Measurements from ENCODE around the gene COQ6.
"Not testable (repeated sequence)": the region's sequence is repeated elsewhere in the genome, so short reads cannot be mapped to it uniquely, and the experiment has no call there.

The COQ6 gene

DNA sequence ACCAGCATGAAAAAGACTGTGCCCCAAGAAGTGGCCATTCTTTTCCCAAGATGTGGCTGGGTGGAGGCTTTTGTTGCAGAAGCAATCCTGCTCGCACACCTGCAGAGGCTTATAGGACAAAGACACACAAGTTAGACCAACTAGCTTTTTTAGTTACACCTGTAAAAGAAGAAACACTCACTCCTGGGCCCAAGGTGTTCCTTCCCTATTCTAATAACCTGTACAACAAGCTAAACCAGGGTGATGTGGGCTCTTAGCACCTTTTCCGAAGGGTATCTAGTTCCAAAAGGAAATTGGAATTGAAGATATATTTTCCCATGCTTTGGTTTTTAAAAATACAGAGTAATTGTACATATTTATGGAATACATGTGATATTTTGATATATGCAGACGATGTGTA is 38.0 kb downstream of the COQ6 start:
- DNase-seq (ENCODE audit: low spot score): no peak

DNA sequence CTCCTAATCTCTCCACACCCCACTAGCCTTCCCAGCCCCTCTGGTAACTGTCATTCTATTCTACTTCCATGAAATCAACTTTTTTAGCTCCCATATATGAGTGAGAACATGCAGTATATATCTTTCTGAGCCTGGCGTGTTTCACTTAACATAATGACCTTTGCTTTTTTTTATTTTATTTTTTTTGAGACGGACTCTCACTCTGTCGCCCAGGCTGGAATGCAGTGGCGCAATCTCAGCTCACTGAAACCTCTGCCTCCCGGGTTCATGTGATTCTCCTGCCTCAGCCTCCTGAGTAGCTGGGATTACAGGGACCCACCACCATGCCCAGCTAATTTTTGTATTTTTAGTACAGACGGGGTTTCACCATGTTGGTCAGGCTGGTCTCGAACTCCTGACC is 38.6 kb downstream of the COQ6 start:
- not testable (repeated sequence) for DNase-seq (ENCODE audit: low spot score)

DNA sequence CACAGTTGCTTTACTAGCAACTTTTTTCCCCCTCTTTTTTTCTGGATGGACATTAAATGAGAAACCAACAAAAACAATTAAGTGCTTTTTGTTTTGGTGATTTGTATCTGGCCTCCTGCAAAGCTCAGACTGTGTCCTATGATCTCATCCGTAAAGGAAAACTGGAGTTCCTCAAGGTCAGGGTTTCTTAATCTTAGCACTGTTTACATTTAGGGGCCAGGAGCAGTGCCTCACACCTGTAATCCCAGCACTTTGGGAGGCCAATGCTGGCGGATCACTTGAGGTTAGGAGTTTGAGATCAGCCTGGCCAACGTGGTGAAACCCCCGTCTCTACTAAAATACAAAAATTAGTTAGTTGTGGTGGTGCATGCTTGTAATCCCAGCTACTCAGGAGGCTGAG is 41.0 kb downstream of the COQ6 start:
- no peak for DNase-seq (ENCODE audit: low spot score)

DNA sequence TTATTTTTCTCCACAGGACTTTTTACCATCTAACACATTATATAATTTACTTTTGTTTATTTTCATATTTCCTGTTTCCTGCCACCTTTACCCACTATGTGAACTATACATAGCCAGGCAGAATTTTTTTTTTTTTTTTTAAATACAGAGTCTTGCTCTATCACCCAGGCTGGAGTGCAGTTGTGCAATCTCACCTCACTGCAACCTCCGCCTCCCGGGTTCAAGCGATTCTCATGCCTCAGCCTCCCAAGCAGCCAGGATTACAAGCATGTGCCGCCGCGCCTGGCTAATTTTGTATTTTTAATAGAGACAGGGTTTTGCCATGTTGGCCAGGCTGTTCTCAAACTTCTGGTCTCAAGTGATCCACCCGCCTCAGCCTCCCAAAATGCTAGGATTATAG is 44.8 kb downstream of the COQ6 start:
- not testable (repeated sequence) for DNase-seq (ENCODE audit: low spot score)

DNA sequence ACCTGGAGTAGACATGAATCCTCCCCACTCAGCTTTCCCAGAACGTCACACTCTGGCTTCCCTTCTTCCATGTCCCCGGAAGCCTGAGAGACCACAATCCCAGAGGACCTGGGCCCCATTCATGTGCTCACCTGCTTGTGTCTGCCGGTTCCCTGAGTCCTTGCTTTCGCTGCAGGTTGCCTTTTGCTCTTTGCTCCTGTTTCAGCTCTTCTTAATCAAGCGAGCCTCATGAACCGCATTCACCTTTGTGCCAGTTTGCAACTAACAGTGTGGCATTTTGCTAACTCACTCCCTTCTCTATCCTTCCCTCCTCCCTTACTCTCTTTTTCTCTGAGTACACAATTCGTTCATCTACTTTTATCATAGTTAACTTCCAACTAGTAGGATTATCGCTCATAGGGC is 45.9 kb downstream of the COQ6 start:
- no peak for DNase-seq (ENCODE audit: low spot score)

DNA sequence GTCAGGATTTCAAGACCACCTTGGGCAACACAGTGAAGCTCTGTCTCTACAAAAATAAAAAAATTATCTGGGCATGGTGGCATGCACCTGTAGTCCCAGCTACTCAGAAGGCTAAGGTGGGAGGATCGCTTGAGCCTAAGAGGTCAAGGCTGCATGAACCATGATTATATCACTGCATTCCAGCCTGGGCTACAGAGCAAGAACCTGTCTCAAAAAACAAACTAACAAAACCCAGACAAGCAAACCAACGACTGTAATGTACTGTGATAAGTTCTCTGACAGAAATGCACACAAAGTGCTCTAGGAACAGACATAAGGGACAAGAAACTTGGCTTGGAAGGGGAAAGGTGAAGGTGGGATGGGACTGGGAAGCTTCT is 46.6 kb downstream of the COQ6 start:
- no peak for DNase-seq (ENCODE audit: low spot score)

DNA sequence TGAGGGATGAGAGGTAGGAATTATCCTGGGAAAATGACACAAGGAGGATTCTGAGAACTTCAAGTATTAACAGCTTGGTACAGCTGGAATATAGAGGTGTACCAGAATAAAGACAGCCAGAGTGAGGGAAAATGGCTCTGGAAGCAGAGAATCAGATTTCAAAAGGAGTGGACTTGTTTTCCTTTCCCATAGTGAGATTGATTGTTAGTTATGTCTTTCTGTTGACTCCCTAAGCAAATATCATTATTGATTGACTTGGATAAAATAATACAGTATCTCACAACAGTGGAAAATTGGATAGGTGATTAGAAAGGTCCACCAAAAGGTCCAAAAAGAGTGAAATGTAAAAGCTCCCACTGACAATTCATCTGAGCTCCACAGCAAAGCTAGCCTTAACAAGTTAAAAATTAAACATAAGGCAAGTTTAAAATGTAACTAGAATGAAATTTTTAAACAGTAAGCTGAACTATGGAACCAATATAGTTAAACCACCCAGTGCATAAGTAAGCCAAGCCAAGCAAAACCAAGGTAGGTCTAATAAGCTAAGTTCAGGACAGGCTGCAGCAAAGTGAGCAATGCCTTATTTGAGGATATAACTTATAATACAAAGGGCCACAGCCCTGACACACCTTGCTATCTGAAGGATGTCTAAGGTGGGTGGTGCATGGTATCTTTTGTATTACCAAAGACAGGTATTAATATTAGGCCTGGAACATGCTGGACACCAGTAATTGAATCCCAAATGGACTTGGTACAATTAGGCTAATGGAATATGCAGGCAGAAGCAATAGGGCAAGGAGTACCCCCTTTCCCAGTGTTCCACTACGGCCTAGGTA is 47.2 kb downstream of the COQ6 start:
- DNase-seq (ENCODE audit: low spot score): no peak

DNA sequence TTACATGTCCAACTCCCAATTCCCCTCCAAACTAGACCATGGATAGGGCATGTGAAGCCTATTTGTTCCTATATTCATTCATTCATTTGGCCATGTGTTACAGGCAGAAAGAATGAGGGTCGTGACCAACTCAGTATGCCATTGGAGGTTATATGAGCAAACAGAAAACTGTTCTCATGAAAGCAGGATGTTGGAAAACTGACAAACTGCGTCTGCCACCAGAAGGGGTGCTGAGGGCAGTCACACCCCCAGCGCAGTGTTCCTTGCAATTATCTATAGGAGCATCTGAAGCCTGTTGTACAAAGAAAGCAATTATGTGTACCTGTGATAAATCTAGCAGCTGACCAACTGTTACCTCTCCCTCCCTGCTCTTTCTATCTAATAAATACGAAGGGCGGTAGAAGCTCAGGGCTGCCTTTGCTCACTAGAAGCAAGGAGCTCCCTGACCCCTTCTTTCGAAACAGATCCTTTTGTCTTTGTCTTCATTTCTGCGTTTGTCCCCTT is 47.9 kb downstream of the COQ6 start:
- DNase-seq (ENCODE audit: low spot score): no peak

DNA sequence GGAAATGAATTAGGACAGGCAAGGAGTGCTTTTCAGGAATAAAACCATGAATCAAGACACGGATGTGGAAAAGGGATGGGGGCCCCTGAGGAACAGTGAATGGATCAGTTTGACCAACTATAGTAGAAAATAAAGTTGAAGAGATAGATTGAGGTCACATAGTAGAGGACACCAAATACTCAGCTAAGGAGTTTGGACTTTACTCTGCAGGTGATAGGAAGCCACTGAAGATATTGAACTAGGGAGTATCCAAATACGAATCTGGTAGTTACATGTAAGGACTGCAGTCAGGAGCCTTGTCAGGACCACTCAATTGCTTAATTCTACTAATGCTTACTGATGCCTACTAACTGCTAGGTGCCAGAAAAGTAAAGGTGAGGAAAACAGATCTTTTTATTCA is 48.6 kb downstream of the COQ6 start:
- no peak for DNase-seq (ENCODE audit: low spot score)

DNA sequence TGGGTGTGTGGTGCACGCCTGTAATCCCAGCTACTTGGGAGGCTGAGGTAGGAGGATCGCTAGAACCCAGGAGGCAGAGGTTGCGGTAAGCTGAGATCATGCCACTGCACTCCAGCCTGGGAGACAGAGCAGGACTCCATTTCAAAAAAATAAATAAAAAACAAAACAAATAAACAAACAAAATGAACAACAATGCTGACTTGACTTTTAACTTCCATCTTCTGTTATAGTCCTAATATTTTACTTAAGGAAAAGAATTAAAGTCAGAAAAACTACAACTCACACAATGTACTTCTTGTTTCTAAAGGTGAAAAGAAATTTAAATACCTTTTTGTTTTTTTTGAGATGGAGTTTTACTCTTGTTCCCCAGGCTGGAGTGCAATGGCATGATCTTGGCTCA is 55.6 kb downstream of the COQ6 start:
- DNase-seq (ENCODE audit: low spot score): not testable (repeated sequence)

DNA sequence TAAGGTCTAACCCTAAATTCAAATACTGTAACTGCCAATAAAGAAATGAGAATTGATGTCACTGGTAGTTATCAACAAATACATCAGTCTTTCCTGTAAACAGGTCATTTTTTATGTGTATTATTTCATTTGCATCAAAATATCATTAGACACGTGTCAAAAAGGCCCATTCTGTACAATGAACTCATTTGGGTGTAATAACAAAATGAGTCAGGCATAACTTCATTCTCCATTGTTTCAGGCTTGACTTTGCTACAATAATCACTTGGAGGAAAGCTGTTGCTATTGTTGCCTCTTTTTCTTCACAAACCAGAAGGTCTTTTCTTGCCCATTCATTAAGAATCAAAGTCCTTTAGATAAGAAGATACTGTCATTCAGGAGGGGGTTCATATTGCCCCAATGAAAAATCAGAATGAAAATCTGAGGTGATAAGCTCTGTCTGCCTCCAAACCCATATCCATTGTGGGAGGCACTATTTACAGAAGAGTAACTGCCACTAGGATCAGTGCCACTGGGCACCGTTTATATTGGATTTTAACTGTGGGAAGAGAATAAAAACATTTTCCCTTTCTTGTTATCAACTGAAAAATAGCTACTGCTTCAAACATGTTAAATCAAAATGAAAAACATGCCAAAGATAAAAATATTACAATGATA is 58.9 kb downstream of the COQ6 start:
- no peak for DNase-seq (ENCODE audit: low spot score)
